Small intestine (tissue), 7 donors: Measurements from ENCODE around the gene APOOL. TPM values are rescaled to one million over a fixed set of nuclear protein-coding genes. Genes with fewer than 3 reads are reported as not detected.

Source experiments
- DNase-seq, 2 donors: peaks; one replicate each; pipeline versions ENCODE4 v3.0.0 to v3.0.0-alpha.2; 2013
- FAIRE-seq: peaks from 2 replicates; lab custom pipeline; 2012; peaks lifted over from hg19 to GRCh38; lab: Jason Lieb, UNC
- H3K27ac ChIP-seq, 3 donors: one replicate each; pipeline ENCODE4 v1.5.1; 2013; ENCODE audit warnings: low read length in 2 of 3, mild to moderate bottlenecking in 2 of 3, control low read depth in 1 of 3, inconsistent platforms in 1 of 3, low read depth in 1 of 3, moderate library complexity in 1 of 3
- H3K27me3 ChIP-seq, 3 donors: one replicate each; pipeline ENCODE4 v1.6.1; 2013; ENCODE audit warnings: low read length in 3 of 3, inconsistent platforms in 1 of 3; ENCODE audit not compliant: control insufficient read depth in 3 of 3, insufficient read depth in 3 of 3
- H3K36me3 ChIP-seq, 3 donors: one replicate each; pipeline ENCODE4 v1.6.1; 2013; ENCODE audit warnings: low read length in 3 of 3, inconsistent platforms in 1 of 3, low read depth in 1 of 3, mild to moderate bottlenecking in 1 of 3, moderate library complexity in 1 of 3; ENCODE audit not compliant: control insufficient read depth in 3 of 3, insufficient read depth in 2 of 3
- H3K4me1 ChIP-seq, 3 donors: one replicate each; pipeline ENCODE4 v1.6.1; 2013; ENCODE audit warnings: low read length in 2 of 3, inconsistent platforms in 1 of 3, low read depth in 1 of 3, mild to moderate bottlenecking in 1 of 3, moderate library complexity in 1 of 3; ENCODE audit not compliant: control insufficient read depth in 3 of 3, insufficient read depth in 2 of 3
- H3K4me3 ChIP-seq, 3 donors: one replicate each; pipeline ENCODE4 v1.5.1; 2013; ENCODE audit warnings: low read length in 3 of 3, control low read depth in 1 of 3, inconsistent platforms in 1 of 3, low read depth in 1 of 3, mild to moderate bottlenecking in 1 of 3, moderate library complexity in 1 of 3
- H3K9me3 ChIP-seq, 2 donors: one replicate each; pipeline ENCODE4 v1.6.1; 2013; ENCODE audit warnings: low read depth in 1 of 2, low read length in 1 of 2; ENCODE audit not compliant: control insufficient read depth in 2 of 2, insufficient read depth in 1 of 2
- WGBS, 3 donors: extraction: QIAGEN DNeasy Blood & Tissue Kit; methylation state at CpG; one replicate each; pipeline ENCODE4 v1.1.7; 2013; 5-methylcytosine and 5-hydroxymethylcytosine counted together
- polyA plus RNA-seq, 4 donors: library from polyadenylated mRNA; stranded (reverse) in 3 of 4; unstranded in 1 of 4; fragments of 200-250 nt in 3 of 4; fragments of 120-200 nt in 1 of 4; gene quantifications; one replicate each; pipeline versions ENCODE4 v1.2.1 to v1.2.3, GENCODE V29; 2013
- donor health status: healthy with polysubstance abuse.
- donor health status: control.
- donor health status: control.
- donor health status: Bipolar disorder and iron deficiency.
- donor health status: healthy.

The APOOL gene
- polyA plus RNA-seq, 4 donors: 3.2 to 20.3 (median 6.5) TPM

- DNase-seq (no peak), FAIRE-seq (no peak)
- H3K4me1 ChIP-seq: no peaks in the 10 kb centered on the region
- H3K27ac ChIP-seq: no peak overlapping the region
- no peak overlapping the region for H3K4me3 ChIP-seq
- no peaks in the 10 kb centered on the region for H3K27me3 ChIP-seq
- H3K9me3 ChIP-seq: no peaks in the 10 kb centered on the region
- WGBS, 3 donors: 78 to 96% (median 94%) methylated on average over 4 of the region's 4 CpGs
- no peaks in the 10 kb centered on the region for H3K36me3 ChIP-seq
Observed at GRCh38 chrX:85107407-85107806, 103.7 kb downstream of the APOOL start.

- no peak overlapping the region for H3K4me3 ChIP-seq
- WGBS, 3 donors: 93 to 100% (median 96%) methylated on average over 2 of the region's 2 CpGs
- FAIRE-seq: no peak
Observed at GRCh38 chrX:85108165-85108564, 104.5 kb downstream of the APOOL start.

GRCh38 chrX:85109235-85109634 lies 105.6 kb downstream of the APOOL start:
- 55 to 76% (median 70%) methylated on average over 8 of the region's 8 CpGs for WGBS, 3 donors
- H3K4me1 ChIP-seq: no peaks in the 10 kb centered on the region
- no peaks in the 10 kb centered on the region for H3K36me3 ChIP-seq
- H3K9me3 ChIP-seq: no peaks in the 10 kb centered on the region
- H3K27me3 ChIP-seq: no peaks in the 10 kb centered on the region
- DNase-seq (no peak), FAIRE-seq (no peak)
- no peak overlapping the region for H3K27ac ChIP-seq
- H3K4me3 ChIP-seq: no peak overlapping the region

More at GRCh38 chrX:85108165-85108564, 104.5 kb downstream of the APOOL start:
- H3K36me3 ChIP-seq: no peaks in the 10 kb centered on the region
- H3K4me1 ChIP-seq: no peaks in the 10 kb centered on the region
- DNase-seq: no peak
- H3K27ac ChIP-seq: no peak overlapping the region
- no peaks in the 10 kb centered on the region for H3K9me3 ChIP-seq
- no peaks in the 10 kb centered on the region for H3K27me3 ChIP-seq

- no peak overlapping the region for H3K4me3 ChIP-seq
- no peaks in the 10 kb centered on the region for H3K36me3 ChIP-seq
- DNase-seq: peak; percentile 26 to 37
- peak; percentile 61 for FAIRE-seq
- no peaks in the 10 kb centered on the region for H3K4me1 ChIP-seq
- H3K9me3 ChIP-seq: no peaks in the 10 kb centered on the region
- no peaks in the 10 kb centered on the region for H3K27me3 ChIP-seq
- no peak overlapping the region for H3K27ac ChIP-seq
- WGBS, 3 donors: 29 to 39% (median 38%) methylated on average over 2 of the region's 2 CpGs
Observed at GRCh38 chrX:85111347-85111746, 107.7 kb downstream of the APOOL start.

GRCh38 chrX:85112293-85112692 lies 108.6 kb downstream of the APOOL start:
- WGBS, 3 donors: 15 to 43% (median 30%) methylated on average over 9 of the region's 9 CpGs
- no peak overlapping the region for H3K27ac ChIP-seq
- DNase-seq (peak; percentile 79 to 81), FAIRE-seq (no peak)
- no peaks in the 10 kb centered on the region for H3K4me1 ChIP-seq
- no peaks in the 10 kb centered on the region for H3K36me3 ChIP-seq
- H3K9me3 ChIP-seq: no peaks in the 10 kb centered on the region
- H3K27me3 ChIP-seq: no peaks in the 10 kb centered on the region
- H3K4me3 ChIP-seq: no peak overlapping the region

GRCh38 chrX:85113746-85114145 lies 110.1 kb downstream of the APOOL start:
- DNase-seq (no peak), FAIRE-seq (no peak)
- Histone ChIP-seq H3K27ac (no peak overlapping the region), H3K4me1 (no peaks in the 10 kb centered on the region), H3K9me3 (no peaks in the 10 kb centered on the region), H3K4me3 (no peak overlapping the region), H3K27me3 (no peaks in the 10 kb centered on the region), H3K36me3 (no peaks in the 10 kb centered on the region)
- WGBS, 3 donors: 54 to 80% (median 73%) methylated on average over 2 of the region's 2 CpGs

- DNase-seq: no peak
- Histone ChIP-seq H3K27ac (no peak overlapping the region), H3K4me3 (no peak overlapping the region), H3K27me3 (no peaks in the 10 kb centered on the region), H3K36me3 (no peaks in the 10 kb centered on the region), H3K4me1 (no peaks in the 10 kb centered on the region), H3K9me3 (no peaks in the 10 kb centered on the region)
- 62 to 89% (median 87%) methylated on average over 3 of the region's 3 CpGs for WGBS, 3 donors
- no peak for FAIRE-seq
Observed at GRCh38 chrX:85114171-85114570, 110.5 kb downstream of the APOOL start.

- no peaks in the 10 kb centered on the region for H3K9me3 ChIP-seq
- H3K27ac ChIP-seq: no peak overlapping the region
- no peak for DNase-seq
- H3K36me3 ChIP-seq: no peaks in the 10 kb centered on the region
- H3K4me3 ChIP-seq: no peak overlapping the region
- no peaks in the 10 kb centered on the region for H3K4me1 ChIP-seq
- H3K27me3 ChIP-seq: no peaks in the 10 kb centered on the region
- FAIRE-seq: no peak
Observed at GRCh38 chrX:85114776-85115175, 111.1 kb downstream of the APOOL start.

GRCh38 chrX:85115252-85115651 lies 111.6 kb downstream of the APOOL start:
- DNase-seq (no peak), FAIRE-seq (no peak)
- H3K27ac ChIP-seq: no peak overlapping the region
- no peaks in the 10 kb centered on the region for H3K9me3 ChIP-seq
- H3K27me3 ChIP-seq: no peaks in the 10 kb centered on the region
- WGBS, 3 donors: 9 to 38% (median 37%) methylated on average over 1 of the region's 1 CpG
- H3K36me3 ChIP-seq: no peaks in the 10 kb centered on the region
- no peaks in the 10 kb centered on the region for H3K4me1 ChIP-seq
- no peak overlapping the region for H3K4me3 ChIP-seq
